Measurements from ENCODE around the gene MYO1H.
A peak's percentile ranks its signal among the peaks of the same experiment; 100 is the strongest.

The MYO1H gene

DNA sequence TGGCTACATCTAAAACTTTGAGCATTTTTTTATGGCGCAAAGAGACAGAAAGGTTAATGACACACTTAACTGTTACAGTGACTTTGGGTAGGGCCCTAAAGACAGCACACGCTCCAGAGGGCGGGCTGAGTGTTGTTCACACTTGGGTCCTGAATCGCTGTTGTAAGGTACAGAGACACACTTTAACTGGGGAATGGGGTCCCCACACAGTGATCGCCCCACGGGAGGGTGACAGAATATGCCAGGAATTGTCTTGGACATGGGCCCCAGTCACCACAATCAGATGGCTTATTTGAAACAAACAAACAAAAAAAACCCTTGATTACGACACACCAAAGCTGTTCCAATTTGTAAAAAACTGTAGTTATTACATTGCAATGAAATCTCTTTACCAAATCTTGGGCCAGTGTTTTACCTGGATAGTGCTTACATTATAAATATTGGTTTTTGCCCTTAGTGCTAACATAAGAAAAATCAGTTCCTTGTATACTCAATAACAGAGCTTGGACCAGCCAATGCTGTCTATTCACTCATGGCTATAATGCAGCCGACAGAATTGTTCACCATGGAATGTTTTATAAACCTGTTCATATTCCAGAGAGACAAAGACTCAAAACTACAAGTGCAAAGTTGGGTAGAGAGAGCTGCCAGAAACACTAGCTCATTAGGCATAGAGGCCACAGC lies 101.1 kb downstream of the MYO1H start:
- Histone ChIP-seq H3K4me3 (ENCODE audit: extremely low read depth, insufficient read depth, low read length, poor library complexity, severe bottlenecking) (no peak overlapping the region), H3K9me3 (ENCODE audit: control insufficient read depth, low read length) (no peaks in the 10 kb centered on the region), H3K36me3 (ENCODE audit: control insufficient read depth, insufficient read depth, low read length) (peaks cover 98% of the 10 kb centered on the region), H3K4me1 (ENCODE audit: control insufficient read depth, insufficient read depth, low read length, poor library complexity, severe bottlenecking) (no peaks in the 10 kb centered on the region), H3K27ac (ENCODE audit: low read depth, low read length, severe bottlenecking) (no peak overlapping the region)
- WGBS, 2 experiments (ENCODE audit: insufficient coverage in 2 of 2), result 95 to 100% methylated on average over 1 to 8 of the region's 8 CpGs

GRCh38 chr12:109449845-109450532 lies 102.3 kb downstream of the MYO1H start:
- H3K36me3 ChIP-seq (ENCODE audit: control insufficient read depth, insufficient read depth, low read length), result peaks cover 98% of the 10 kb centered on the region
- H3K4me3 ChIP-seq (ENCODE audit: extremely low read depth, insufficient read depth, low read length, poor library complexity, severe bottlenecking), result no peak overlapping the region
- no peaks in the 10 kb centered on the region for H3K9me3 ChIP-seq (ENCODE audit: control insufficient read depth, low read length)
- no peak overlapping the region for H3K27ac ChIP-seq (ENCODE audit: low read depth, low read length, severe bottlenecking)
- H3K4me1 ChIP-seq (ENCODE audit: control insufficient read depth, insufficient read depth, low read length, poor library complexity, severe bottlenecking), result no peaks in the 10 kb centered on the region
- WGBS, 2 experiments (ENCODE audit: insufficient coverage in 2 of 2), result 94 to 98% methylated on average over 7 to 10 of the region's 16 CpGs

GRCh38 chr12:109450980-109451379 lies 103.3 kb downstream of the MYO1H start:
- WGBS, 2 experiments (ENCODE audit: insufficient coverage in 2 of 2), result 87 to 89% methylated on average over 3 to 4 of the region's 4 CpGs

DNA sequence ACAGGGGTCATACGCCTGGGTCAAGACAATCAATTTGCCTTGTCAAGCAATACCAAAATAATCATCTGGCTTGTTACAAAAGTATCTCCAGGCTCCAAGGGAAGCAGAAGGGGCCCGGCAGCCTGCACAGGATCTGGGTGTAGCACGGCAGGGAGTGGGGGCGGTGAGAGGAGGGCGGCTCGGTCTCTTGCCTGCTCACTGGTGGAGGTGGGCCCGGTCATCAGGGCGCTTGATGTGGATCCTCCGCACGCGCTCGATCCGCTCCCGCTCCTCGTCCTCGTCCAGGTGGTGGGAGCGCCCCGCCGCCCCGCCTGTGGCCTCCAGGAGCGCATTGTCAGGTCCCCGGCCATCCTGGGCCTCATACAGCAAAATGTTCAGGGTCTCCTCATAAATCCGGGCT lies 103.7 kb downstream of the MYO1H start:
- H3K36me3 ChIP-seq (ENCODE audit: control insufficient read depth, insufficient read depth, low read length), result peaks cover 98% of the 10 kb centered on the region
- no peak overlapping the region for H3K27ac ChIP-seq (ENCODE audit: low read depth, low read length, severe bottlenecking)
- H3K4me3 ChIP-seq (ENCODE audit: extremely low read depth, insufficient read depth, low read length, poor library complexity, severe bottlenecking), result no peak overlapping the region
- H3K9me3 ChIP-seq (ENCODE audit: control insufficient read depth, low read length), result no peaks in the 10 kb centered on the region
- 94% methylated on average over 22 of the region's 23 CpGs for WGBS, 2 experiments (ENCODE audit: insufficient coverage in 2 of 2)
- H3K4me1 ChIP-seq (ENCODE audit: control insufficient read depth, insufficient read depth, low read length, poor library complexity, severe bottlenecking), result no peaks in the 10 kb centered on the region

More at GRCh38 chr12:109450980-109451379, 103.3 kb downstream of the MYO1H start:
- Histone ChIP-seq H3K4me3 (ENCODE audit: extremely low read depth, insufficient read depth, low read length, poor library complexity, severe bottlenecking) (no peak overlapping the region), H3K36me3 (ENCODE audit: control insufficient read depth, insufficient read depth, low read length) (peaks cover 98% of the 10 kb centered on the region), H3K4me1 (ENCODE audit: control insufficient read depth, insufficient read depth, low read length, poor library complexity, severe bottlenecking) (no peaks in the 10 kb centered on the region), H3K27ac (ENCODE audit: low read depth, low read length, severe bottlenecking) (no peak overlapping the region), H3K9me3 (ENCODE audit: control insufficient read depth, low read length) (no peaks in the 10 kb centered on the region)

GRCh38 chr12:109452489-109452888 lies 104.8 kb downstream of the MYO1H start:
- H3K36me3 ChIP-seq (ENCODE audit: control insufficient read depth, insufficient read depth, low read length), result peaks cover 99% of the 10 kb centered on the region
- H3K27ac ChIP-seq (ENCODE audit: low read depth, low read length, severe bottlenecking), result no peak overlapping the region
- no peaks in the 10 kb centered on the region for H3K9me3 ChIP-seq (ENCODE audit: control insufficient read depth, low read length)
- H3K4me3 ChIP-seq (ENCODE audit: extremely low read depth, insufficient read depth, low read length, poor library complexity, severe bottlenecking), result no peak overlapping the region
- WGBS, 2 experiments (ENCODE audit: insufficient coverage in 2 of 2), result 100% methylated on average over 2 of the region's 2 CpGs
- H3K4me1 ChIP-seq (ENCODE audit: control insufficient read depth, insufficient read depth, low read length, poor library complexity, severe bottlenecking), result no peaks in the 10 kb centered on the region

- Histone ChIP-seq H3K27ac (ENCODE audit: low read depth, low read length, severe bottlenecking) (no peak overlapping the region), H3K36me3 (ENCODE audit: control insufficient read depth, insufficient read depth, low read length) (peaks cover 91% of the 10 kb centered on the region), H3K9me3 (ENCODE audit: control insufficient read depth, low read length) (no peaks in the 10 kb centered on the region), H3K4me3 (ENCODE audit: extremely low read depth, insufficient read depth, low read length, poor library complexity, severe bottlenecking) (no peak overlapping the region), H3K4me1 (ENCODE audit: control insufficient read depth, insufficient read depth, low read length, poor library complexity, severe bottlenecking) (peaks cover 30% of the 10 kb centered on the region)
- 71 to 100% methylated on average over 1 of the region's 1 CpG for WGBS, 2 experiments (ENCODE audit: insufficient coverage in 2 of 2)
These were observed 108.0 kb downstream of the MYO1H start for GRCh38 chr12:109455706-109456105.

DNA sequence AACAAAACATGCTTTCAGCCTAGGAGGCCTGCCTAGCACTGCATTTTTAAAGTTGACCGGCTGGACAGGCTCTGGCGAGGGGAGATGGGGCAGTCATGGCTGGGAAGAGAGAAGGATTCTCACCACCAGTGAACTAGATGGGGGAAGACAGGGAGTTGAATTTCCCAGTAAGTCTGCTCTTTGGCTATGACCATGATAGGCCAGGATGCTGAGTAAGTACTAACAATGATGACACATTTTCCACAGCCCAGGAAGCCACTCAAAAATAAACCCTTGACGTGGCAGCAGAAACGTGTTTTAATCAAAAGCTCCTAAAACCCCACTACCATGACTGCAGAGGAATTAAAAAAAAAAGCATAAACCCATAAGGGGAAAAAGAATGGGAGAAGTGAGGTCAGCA lies 110.4 kb downstream of the MYO1H start:
- Histone ChIP-seq H3K4me3 (ENCODE audit: extremely low read depth, insufficient read depth, low read length, poor library complexity, severe bottlenecking) (no peak overlapping the region), H3K27ac (ENCODE audit: low read depth, low read length, severe bottlenecking) (peak overlapping the region; percentile 99), H3K4me1 (ENCODE audit: control insufficient read depth, insufficient read depth, low read length, poor library complexity, severe bottlenecking) (peaks cover 53% of the 10 kb centered on the region), H3K36me3 (ENCODE audit: control insufficient read depth, insufficient read depth, low read length) (peaks cover 75% of the 10 kb centered on the region), H3K9me3 (ENCODE audit: control insufficient read depth, low read length) (no peaks in the 10 kb centered on the region)
- 51 to 79% methylated on average over 2 of the region's 4 CpGs for WGBS, 2 experiments (ENCODE audit: insufficient coverage in 2 of 2)

DNA sequence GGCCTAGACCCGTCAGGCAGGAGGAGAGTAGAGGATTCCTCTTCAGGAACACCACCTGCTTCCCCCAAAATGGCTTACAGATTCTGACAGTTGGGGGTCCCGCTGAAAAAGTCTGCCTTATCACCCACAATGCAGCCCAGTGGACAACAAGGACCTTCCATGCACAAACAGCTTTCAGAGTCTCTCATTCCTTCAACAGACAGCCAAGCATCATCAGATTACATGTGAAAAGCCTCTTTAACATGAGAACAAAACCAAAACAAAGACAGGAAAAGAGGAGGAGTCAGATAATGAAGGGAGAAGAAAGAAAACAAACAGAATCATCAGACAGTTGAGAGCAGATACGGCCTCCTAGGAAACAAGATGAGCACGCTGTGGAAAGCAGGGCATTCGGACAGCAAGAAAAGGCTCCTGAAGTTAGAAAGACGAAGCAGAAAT lies 111.1 kb downstream of the MYO1H start:
- H3K4me3 ChIP-seq (ENCODE audit: extremely low read depth, insufficient read depth, low read length, poor library complexity, severe bottlenecking), result no peak overlapping the region
- peaks cover 68% of the 10 kb centered on the region for H3K36me3 ChIP-seq (ENCODE audit: control insufficient read depth, insufficient read depth, low read length)
- H3K27ac ChIP-seq (ENCODE audit: low read depth, low read length, severe bottlenecking), result peak overlapping the region; percentile 99
- H3K4me1 ChIP-seq (ENCODE audit: control insufficient read depth, insufficient read depth, low read length, poor library complexity, severe bottlenecking), result peaks cover 58% of the 10 kb centered on the region
- H3K9me3 ChIP-seq (ENCODE audit: control insufficient read depth, low read length), result no peaks in the 10 kb centered on the region
- WGBS, 2 experiments (ENCODE audit: insufficient coverage in 2 of 2), result 20 to 21% methylated on average over 5 to 6 of the region's 6 CpGs

DNA sequence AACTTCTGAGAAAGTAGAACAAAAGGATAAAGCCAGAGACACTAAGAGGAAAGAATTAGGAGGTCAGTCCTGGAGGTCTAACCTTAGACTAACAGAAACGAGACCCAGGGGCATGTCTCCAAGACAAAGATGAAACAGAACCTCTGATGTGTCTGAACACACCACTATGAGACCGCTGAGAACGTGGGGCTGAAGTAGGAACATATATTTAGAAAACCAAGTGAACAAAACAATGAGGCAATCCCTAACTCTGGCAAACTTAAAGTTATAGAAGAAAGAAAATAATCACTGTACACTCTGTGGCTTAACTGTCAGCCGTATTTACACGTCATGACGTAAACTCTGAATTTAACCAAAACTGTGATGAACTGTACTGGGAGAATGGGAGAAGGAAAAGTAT lies 111.5 kb downstream of the MYO1H start:
- Histone ChIP-seq H3K4me1 (ENCODE audit: control insufficient read depth, insufficient read depth, low read length, poor library complexity, severe bottlenecking) (peaks cover 63% of the 10 kb centered on the region), H3K36me3 (ENCODE audit: control insufficient read depth, insufficient read depth, low read length) (peaks cover 64% of the 10 kb centered on the region), H3K4me3 (ENCODE audit: extremely low read depth, insufficient read depth, low read length, poor library complexity, severe bottlenecking) (no peak overlapping the region), H3K27ac (ENCODE audit: low read depth, low read length, severe bottlenecking) (peak overlapping the region; percentile 99), H3K9me3 (ENCODE audit: control insufficient read depth, low read length) (no peaks in the 10 kb centered on the region)
- WGBS, 2 experiments (ENCODE audit: insufficient coverage in 2 of 2), result 73 to 88% methylated on average over 4 of the region's 6 CpGs

DNA sequence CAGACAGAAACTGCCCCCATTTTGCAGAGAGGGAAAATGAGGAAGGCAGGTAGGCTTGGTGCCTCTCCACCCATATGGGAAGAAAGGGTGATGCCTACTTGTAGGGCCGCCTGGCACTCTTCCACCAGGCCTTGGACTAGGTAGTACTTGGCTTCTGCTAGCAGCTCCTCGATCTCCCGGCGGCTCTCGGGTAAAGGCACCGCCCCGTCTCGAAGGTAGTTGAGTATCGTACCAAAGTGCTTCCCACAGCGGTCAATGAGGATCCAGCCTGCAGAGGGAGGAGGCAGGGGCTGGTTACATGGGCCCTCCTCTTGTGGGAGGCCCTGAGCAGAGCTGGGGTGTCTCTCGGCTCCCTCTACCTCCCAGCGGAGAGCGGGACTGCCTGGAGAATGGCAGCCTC lies 112.8 kb downstream of the MYO1H start:
- WGBS, 2 experiments (ENCODE audit: insufficient coverage in 2 of 2), result 84 to 98% methylated on average over 8 to 13 of the region's 13 CpGs
- H3K36me3 ChIP-seq (ENCODE audit: control insufficient read depth, insufficient read depth, low read length), result peaks cover 59% of the 10 kb centered on the region
- H3K4me3 ChIP-seq (ENCODE audit: extremely low read depth, insufficient read depth, low read length, poor library complexity, severe bottlenecking), result no peak overlapping the region
- peaks cover 76% of the 10 kb centered on the region for H3K4me1 ChIP-seq (ENCODE audit: control insufficient read depth, insufficient read depth, low read length, poor library complexity, severe bottlenecking)
- H3K27ac ChIP-seq (ENCODE audit: low read depth, low read length, severe bottlenecking), result peak overlapping the region; percentile 99
- no peaks in the 10 kb centered on the region for H3K9me3 ChIP-seq (ENCODE audit: control insufficient read depth, low read length)
